RPMI8226 (cell line): Measurements from ENCODE around the gene RNF225.
"Not testable (repeated sequence)": the region's sequence is repeated elsewhere in the genome, so short reads cannot be mapped to it uniquely, and the experiment has no call there.

Experiments used
- DNase-seq: peaks from one replicate; pipeline ENCODE4 v3.0.0-alpha.2; 2015

RNF225 gene

DNA sequence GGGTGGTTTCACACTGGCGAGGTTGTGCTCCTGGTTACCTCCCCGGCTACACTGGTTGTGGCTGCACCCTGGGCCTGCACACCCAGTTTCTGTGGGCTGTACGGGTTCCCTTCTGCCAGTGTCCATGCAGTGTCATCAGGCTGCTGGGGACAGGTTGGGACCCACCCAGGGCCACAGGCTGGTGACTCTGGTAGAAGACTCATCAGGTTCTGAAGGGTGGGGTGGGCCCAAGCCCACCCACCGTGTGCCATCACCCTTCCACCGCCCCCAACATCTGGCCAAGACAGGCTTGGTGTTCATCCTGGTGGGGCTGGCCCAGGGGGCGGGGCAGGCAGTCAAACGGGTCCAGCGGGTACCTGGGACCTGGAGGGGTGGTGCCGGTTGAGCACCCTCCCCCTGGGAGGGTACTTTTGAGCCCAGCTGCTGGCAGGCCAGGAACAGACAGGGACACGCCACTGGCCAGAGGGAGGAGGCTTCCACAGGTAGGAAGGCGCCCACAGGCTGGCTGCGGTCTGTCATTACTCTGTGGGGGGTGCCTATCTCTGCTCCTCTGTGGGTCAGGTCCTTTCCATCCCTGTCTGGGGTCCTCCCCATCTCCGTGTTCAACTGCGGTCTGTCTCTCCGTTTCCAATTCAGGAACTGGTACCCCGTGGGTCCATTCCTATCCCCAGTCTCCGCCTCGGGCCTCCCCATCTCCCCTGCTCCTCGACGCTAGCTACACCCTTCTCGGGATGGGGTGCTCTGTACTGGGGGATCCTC lies at the start of gene RNF225:
TSS of gene RNF225 (plus strand) at position 437 of the 759 bp plus-strand sequence. CDS start 434 bp downstream, outside the sequence.
- peak; percentile 34 for DNase-seq

DNA sequence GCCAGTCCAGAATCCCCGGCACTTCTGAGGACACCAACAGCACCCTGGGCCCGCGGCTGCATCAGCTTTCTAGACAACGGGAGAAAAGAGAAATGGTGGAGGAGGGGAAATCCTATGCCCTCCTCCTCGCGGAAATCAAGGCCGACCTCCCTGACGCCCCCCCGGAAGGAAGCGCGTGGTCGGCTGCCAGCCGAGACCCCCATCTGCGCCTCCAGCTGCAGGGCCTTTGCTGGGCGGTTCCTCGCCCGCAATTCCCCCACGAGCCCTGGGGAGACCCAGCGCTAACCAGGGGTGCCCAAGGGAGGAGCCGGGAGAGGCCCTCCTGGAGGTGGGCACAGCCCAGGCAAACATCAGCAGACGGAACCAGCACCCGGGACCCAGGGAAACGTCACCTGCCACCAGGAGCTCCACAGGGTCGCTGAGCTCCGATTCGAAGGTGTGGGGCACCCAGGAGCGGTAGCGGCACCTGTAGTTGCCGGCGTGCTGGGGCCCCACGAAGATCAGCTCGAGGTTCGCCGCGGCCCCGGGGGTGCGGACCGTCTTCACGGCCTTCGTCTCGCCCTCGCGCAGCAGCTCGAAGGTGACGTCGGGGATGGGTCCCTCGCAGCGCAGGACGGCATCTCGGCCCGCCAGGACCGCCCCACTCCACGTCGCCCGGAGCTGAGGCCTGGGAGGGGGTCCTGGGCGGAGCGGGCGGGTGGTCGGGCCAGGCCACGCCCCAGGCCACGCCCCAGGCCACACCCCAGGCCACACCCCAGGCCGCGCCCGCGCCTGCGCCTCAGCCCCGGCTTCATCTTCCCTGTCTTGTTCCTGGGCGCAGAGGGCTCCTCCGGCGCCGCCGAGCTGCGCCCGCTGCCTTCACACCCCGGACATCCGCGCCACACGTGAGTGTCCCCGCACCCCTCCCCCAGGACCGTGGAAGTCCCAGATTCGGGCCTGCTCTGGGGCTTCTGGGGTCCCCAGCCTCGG lies 48.2 kb upstream of the RNF225 start:
- peak; percentile 76 for DNase-seq

GRCh38 chr19:58348080-58348479 lies 47.4 kb upstream of the RNF225 start:
- DNase-seq: not testable (repeated sequence)

DNA sequence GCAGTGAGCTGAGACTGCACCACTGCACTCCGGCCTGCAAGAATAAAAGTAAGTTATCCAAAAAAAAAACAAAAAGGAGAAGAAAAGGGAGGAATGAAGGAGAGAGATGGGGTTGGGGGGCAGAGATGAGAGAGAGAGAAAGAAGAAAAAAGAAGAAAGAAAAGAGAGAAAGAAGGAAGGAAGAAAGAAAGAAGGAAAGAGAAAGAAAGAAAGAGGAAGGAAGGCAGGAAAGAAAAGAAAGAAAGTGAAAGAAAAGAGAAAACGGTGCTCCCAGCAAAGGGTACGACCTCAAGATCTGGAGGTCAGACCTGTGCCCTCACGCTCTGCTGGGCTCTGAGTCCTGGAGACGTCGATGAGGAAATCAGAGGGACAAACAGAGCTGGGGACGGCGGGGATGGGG lies 45.9 kb upstream of the RNF225 start:
- DNase-seq: no peak

DNA sequence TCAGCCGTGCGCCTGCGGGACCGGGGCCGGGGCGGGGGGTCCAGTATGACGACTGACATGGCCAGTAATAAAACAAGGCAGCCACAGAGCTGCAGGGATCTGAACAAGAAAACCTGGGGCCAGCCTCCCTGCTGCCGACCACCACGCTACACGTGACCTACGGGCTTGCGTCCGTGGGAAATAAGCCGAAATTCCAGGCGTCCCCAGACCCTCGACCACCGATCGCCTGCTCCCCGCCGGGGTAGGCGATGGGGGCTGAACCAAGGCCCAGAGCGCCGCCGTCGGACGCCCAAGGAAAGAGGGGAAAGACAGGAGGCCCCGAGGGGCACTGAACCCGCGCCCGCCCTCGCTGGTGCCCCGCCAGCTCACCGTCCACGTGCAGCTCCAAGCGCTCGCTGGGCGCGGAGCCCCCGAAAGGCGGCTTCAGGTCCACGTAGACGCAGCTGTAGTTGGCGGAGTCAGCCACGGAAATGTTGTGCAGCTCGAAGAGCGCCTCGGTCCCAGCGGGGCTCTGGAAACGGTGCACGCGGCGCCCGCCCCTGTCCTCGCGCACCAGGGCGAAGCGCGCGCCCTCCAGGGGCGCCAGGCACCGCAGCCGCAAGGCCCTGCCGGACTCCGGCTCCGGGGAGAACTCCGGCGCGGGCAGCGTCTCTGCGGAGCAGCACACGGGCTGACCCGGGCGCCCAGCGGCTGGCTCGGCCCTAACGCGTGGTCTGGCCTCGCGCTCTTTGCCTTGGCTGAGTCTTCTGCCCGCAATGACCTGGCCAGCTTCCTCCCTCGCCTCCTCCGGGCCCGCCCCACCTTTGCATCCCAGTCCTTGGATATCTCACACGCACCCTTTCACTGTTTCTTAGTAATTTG lies 45.2 kb upstream of the RNF225 start:
- DNase-seq: no peak

- no peak for DNase-seq
Measured at GRCh38 chr19:58350871-58351557, 44.4 kb upstream of the RNF225 start.

- no peak for DNase-seq
Measured at GRCh38 chr19:58351558-58351878, 43.9 kb upstream of the RNF225 start.

DNA sequence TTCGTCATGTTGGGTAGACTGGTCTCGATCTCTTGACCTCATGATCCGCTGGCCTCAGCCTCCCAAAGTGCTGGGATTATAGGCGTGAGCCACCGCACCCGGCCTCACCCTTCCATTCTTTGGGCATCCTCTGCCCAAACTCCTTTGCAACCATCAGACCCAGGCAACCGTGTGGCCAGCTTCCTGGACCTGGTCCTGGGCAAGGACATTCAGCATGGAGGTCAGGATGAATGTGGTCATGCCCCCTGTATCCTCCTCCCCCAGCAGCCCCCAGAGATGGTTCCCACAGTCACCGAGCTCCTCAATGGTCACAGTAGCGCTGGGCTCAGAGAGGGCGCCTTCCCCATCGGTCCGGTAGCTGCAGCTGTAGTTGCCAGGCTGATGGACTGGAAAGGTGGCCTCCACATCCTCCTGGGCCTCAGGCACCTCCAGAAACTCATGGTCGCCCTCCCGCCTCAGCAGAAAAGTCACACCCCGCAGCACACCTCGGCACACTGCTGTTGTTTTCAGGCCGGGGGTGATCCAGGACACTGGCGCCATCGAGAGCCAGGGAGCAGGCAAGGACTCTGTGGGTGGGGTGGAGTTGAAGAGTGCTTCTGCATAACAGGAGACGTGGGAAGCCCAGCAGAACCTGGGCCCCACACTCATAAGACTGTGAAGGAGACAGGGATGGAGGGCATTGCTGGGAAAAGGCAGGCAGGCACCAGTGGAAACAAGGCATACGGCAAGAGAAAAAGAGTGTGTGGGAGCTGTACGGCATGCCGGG lies 43.3 kb upstream of the RNF225 start:
- DNase-seq: no peak

GRCh38 chr19:58352760-58353671 lies 42.4 kb upstream of the RNF225 start, which contains the start of gene A1BG:
TSS of gene A1BG (minus strand) at chr19:58353492. CDS start at chr19:58353437, 55 bp downstream.
- no peak for DNase-seq

DNA sequence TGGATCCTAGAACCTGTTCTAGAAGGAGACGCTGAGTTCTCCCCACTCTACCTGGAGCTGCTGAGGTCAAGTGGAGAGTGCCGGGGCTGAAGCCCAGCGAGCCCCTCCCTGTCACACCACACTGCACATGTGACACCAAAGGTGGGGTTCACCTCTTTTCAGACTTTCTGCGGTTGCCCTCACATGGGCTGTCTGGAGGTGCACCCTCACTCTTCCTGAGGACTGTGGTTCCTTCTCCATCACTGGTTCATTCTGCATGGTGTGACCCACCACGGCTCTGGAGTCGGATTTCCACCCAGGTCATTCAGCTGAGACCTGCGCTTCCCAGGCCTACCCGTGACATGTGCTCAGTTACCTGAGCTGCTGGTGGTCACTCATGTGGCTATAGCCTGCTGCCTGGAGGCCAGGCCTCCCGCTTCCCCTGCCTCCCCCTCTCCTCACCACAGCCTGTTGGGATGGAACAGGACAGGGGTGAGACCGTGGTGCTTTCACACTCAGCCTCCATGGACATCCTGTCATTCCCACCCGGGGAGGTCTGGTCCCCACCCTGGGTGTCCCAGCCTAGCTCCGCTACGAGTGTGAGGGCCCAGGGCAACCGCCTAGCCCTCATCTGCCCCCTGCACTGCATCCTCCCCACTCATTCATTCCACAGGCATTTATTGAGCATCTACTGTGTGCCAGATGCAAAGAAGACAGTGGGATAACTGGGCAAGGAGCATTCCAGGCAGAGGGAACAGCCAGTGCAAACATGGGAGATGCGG lies 41.6 kb upstream of the RNF225 start:
- DNase-seq: no peak

DNA sequence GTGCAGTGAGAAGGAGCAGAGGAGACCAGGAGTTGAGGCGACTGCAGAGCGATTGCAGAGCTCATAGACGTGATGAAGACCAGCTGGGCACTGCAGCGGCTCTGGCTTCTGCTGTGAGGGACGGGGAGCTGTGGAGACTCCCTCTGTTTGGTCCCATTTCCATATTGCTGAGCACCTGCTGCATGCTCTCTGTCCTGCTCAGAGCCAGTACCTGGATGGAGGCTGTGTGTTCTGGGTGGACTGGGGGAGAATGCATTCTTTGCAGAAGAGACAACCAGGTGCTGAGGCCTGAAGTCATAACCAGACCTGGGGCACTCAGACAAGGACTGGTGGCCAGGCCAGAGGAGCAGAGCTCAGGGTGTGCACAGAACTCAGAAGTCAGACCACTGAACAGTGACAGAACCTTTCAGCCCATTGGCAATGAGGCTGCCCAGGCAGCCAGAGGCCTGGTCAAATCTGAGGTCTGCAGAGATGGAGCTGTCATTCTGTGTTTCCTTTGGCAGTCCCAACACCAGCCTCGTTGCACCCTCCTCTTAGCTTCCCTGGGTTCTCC lies 40.9 kb upstream of the RNF225 start:
- no peak for DNase-seq

- peak; percentile 77 for DNase-seq
Measured at GRCh38 chr19:58355215-58355796, 40.1 kb upstream of the RNF225 start.

DNA sequence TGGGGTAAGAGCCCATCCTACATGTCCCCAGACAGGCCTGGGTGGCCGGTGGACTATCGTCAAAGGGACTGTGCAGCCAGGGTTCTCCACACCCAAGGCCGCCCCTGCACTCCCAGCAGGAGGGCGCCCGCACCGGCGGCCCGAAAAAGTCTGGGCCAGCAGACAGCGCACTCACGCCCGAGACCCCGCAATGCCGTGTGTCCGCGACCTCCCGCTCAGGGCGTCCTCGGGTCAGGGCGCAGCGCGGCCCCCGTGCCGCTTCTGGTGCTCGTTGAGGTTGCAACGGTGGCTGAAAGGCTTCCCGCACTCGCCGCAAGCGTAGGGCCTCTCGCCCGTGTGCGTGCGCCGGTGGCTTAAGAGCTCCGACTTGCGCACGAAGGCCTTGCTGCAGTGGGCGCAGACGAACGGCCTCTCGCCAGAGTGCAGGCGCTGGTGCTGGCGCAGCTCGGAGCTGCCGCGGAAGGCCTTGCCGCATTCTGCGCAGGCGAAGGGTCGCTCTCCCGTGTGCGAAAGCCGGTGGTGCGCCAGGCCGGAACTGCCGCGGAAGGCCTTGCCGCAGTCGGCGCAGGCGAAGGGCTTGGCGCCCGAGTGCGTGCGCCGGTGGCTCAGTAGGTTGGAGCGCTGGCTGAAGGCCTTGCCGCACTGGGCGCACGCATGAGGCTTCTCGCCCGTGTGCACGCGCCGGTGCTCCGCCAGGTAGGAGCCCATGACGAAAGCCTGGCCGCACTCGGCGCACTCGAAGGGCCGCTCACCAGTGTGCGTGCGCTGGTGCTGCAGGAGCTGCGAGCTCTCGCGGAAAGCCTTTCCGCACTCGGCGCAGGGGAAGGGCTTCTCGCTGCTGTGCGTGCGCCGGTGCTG lies 39.3 kb upstream of the RNF225 start:
- DNase-seq: no peak

- no peak for DNase-seq
Measured at GRCh38 chr19:58356766-58357480, 38.5 kb upstream of the RNF225 start.

- DNase-seq: no peak
Measured at GRCh38 chr19:58357481-58358145, 37.8 kb upstream of the RNF225 start.

DNA sequence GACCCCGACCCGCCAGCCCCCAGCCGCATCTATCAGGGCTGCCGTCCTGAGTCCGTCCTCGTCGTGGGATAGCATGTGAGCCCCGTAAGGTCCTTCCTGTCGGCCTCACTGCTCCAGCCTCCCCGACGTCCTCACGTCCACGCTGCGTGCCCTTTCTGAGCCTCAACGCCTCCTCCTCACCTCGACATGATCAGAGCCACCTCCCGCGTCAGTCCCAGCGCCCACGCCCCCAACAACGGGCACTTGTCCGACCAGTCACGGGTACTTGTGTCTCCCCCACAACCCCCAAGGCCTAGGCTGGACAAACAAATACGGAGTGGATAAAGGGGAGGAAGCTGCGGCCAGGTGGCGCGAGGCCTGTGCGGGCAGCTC lies 33.6 kb upstream of the RNF225 start:
- DNase-seq: peak; percentile 56
